GM23338 (cell line): Measurements from ENCODE around the gene ZNF410. TPM values are rescaled to one million over a fixed set of nuclear protein-coding genes. Genes with fewer than 3 reads are reported as not detected.

ENCODE experiments used
- ATAC-seq: fragments of 200-7000 bp; cut with Tn5 transposase; 3 replicates; pipeline ENCODE4 v1.9.1; 2020
- DNase-seq: peaks from one replicate; pipeline ENCODE4 v3.0.0-alpha.2; 2015; ENCODE audit warnings: low spot score
- H2AFZ ChIP-seq: fragments of 200-600 bp; sonication (generic); 2 replicates; pipeline ENCODE4 v1.8.0; 2016; ENCODE audit warnings: antibody characterized with exemption, mild to moderate bottlenecking, moderate library complexity
- H3F3A ChIP-seq: fragments of 200-600 bp; sonication (generic); replicated peaks from 2 replicates; pipeline ENCODE4 v1.8.0; 2017; ENCODE audit warnings: antibody characterized with exemption, mixed run types, low read depth
- H3K27ac ChIP-seq: fragments of 200-600 bp; sonication (generic); 2 replicates; pipeline ENCODE4 v1.6.1; 2016; ENCODE audit warnings: low read depth
- H3K27me3 ChIP-seq: fragments of 200-600 bp; sonication (generic); 2 replicates; pipeline ENCODE4 v1.8.0; 2016; ENCODE audit warnings: mild to moderate bottlenecking, mixed run types, moderate library complexity; ENCODE audit not compliant: insufficient read depth
- H3K36me3 ChIP-seq: fragments of 200-600 bp; sonication (generic); 2 replicates; pipeline ENCODE4 v1.8.0; 2016; ENCODE audit warnings: mild to moderate bottlenecking; ENCODE audit not compliant: insufficient read depth
- H3K4me1 ChIP-seq: fragments of 200-600 bp; sonication (generic); 2 replicates; pipeline ENCODE4 v1.8.0; 2016; ENCODE audit warnings: mild to moderate bottlenecking, moderate library complexity; ENCODE audit not compliant: insufficient read depth
- H3K4me2 ChIP-seq: fragments of 200-600 bp; sonication (generic); 2 replicates; pipeline ENCODE4 v1.7.1; 2017; ENCODE audit warnings: mixed run types
- H3K4me3 ChIP-seq: fragments of 200-600 bp; sonication (generic); 2 replicates; pipeline ENCODE4 v1.6.1; 2016; ENCODE audit warnings: mixed run types
- H3K79me2 ChIP-seq: fragments of 200-600 bp; sonication (generic); replicated peaks from 2 replicates; pipeline ENCODE4 v1.8.0; 2017; ENCODE audit warnings: mild to moderate bottlenecking; ENCODE audit not compliant: insufficient read depth
- H3K9me2 ChIP-seq: fragments of 200-600 bp; sonication (generic); 2 replicates; pipeline ENCODE4 v1.8.0; 2017; ENCODE audit not compliant: insufficient read depth
- H4K20me1 ChIP-seq: fragments of 200-600 bp; sonication (generic); replicated peaks from 2 replicates; pipeline ENCODE4 v1.8.0; 2017; ENCODE audit warnings: mild to moderate bottlenecking; ENCODE audit not compliant: insufficient read depth
- H3K27ac Mint-ChIP-seq: 2 replicates; pipeline ENCODE4 v1.8.0; 2020; ENCODE audit warnings: inconsistent platforms, mild to moderate bottlenecking, moderate library complexity, mixed read lengths
- H3K27me3 Mint-ChIP-seq: 3 replicates; pipeline ENCODE4 v1.8.0; 2022; ENCODE audit warnings: low read depth, mild to moderate bottlenecking, moderate library complexity, mixed read lengths, inconsistent platforms; ENCODE audit not compliant: insufficient read depth, poor library complexity
- H3K36me3 Mint-ChIP-seq: 3 replicates; pipeline ENCODE4 v1.8.0; 2021; ENCODE audit warnings: low read depth, mild to moderate bottlenecking, inconsistent platforms, moderate library complexity, mixed read lengths
- H3K4me1 Mint-ChIP-seq: 3 replicates; pipeline ENCODE4 v1.8.0; 2020; ENCODE audit warnings: mild to moderate bottlenecking, inconsistent platforms, mixed read lengths
- H3K4me3 Mint-ChIP-seq: 3 replicates; pipeline ENCODE4 v1.8.0; 2021; ENCODE audit warnings: moderate library complexity, mild to moderate bottlenecking, inconsistent platforms, mixed read lengths
- H3K9me3 Mint-ChIP-seq: 3 replicates; pipeline ENCODE4 v1.8.0; 2020; ENCODE audit warnings: moderate library complexity, mild to moderate bottlenecking, inconsistent platforms, mixed read lengths
- CREB1 ChIP-seq: fragments of 250-450 bp; sonication (Bioruptor Pico); IDR thresholded peaks from 2 replicates; pipeline ENCODE4 v1.5.0; 2020; ENCODE audit warnings: low read depth, mild to moderate bottlenecking, moderate library complexity
- EZH2 ChIP-seq: fragments of 200-600 bp; sonication (generic); IDR thresholded peaks from one replicate; pipeline ENCODE4 v1.8.0; 2017; ENCODE audit warnings: antibody characterized with exemption, mild to moderate bottlenecking, low read depth; ENCODE audit not compliant: unreplicated experiment
- EZH2phosphoT487 ChIP-seq: fragments of 200-600 bp; sonication (generic); IDR thresholded peaks from one replicate; pipeline ENCODE4 v1.8.1; 2018; ENCODE audit warnings: antibody characterized with exemption; ENCODE audit not compliant: unreplicated experiment
- JUNB ChIP-seq: IDR thresholded peaks from one replicate; pipeline ENCODE4 v1.6.1; 2016; ENCODE audit warnings: antibody characterized with exemption; ENCODE audit not compliant: unreplicated experiment
- NANOG ChIP-seq: IDR thresholded peaks from 2 replicates; pipeline ENCODE4 v1.6.1; 2016; ENCODE audit warnings: antibody characterized with exemption, borderline replicate concordance
- POLR2AphosphoS5 ChIP-seq: IDR thresholded peaks from 2 replicates; pipeline ENCODE4 v1.6.1; 2016; ENCODE audit warnings: antibody characterized with exemption, low read depth
- STAT1 ChIP-seq: IDR thresholded peaks from one replicate; pipeline ENCODE4 v1.6.1; 2016; ENCODE audit warnings: antibody characterized with exemption; ENCODE audit not compliant: unreplicated experiment
- ZNF114 ChIP-seq: fragments of 250-450 bp; sonication (Bioruptor Pico); IDR thresholded peaks from 2 replicates; pipeline ENCODE4 v1.5.0; 2020; ENCODE audit warnings: mild to moderate bottlenecking, moderate library complexity
- ZNF331 ChIP-seq: fragments of 250-450 bp; sonication (Bioruptor Pico); IDR thresholded peaks from 2 replicates; pipeline ENCODE4 v1.5.0; 2020; ENCODE audit warnings: low read depth, mild to moderate bottlenecking, moderate library complexity
- polyA plus RNA-seq: library from polyadenylated mRNA; unstranded; fragments of >200 nt; fragmentation: Nextera tagmentation; extraction: Ambion mirVana; gene quantifications from 2 replicates; pipeline ENCODE4 v1.2.1, GENCODE V29; 2016
- total RNA-seq: library from RNA; depleted of rRNA; stranded (reverse); fragments of >200 nt; shearing (Covaris generic); gene quantifications from 2 replicates; pipeline ENCODE4 v1.2.3, GENCODE V29; 2014
- TF ChIP-seq, protein P1 (sequence below): IDR thresholded peaks from one replicate; pipeline ENCODE4 v1.6.1; 2018; ENCODE audit warnings: antibody characterized with exemption; ENCODE audit not compliant: unreplicated experiment
- TF ChIP-seq, protein P2 (sequence below): fragments of 250-450 bp; sonication (Bioruptor Pico); IDR thresholded peaks from 2 replicates; pipeline ENCODE4 v1.5.0; 2020; ENCODE audit warnings: mild to moderate bottlenecking, moderate library complexity
- TF ChIP-seq, protein P3 (sequence below), 2 experiments: fragments of 200-600 bp in 1 of 2; sonication (generic) in 1 of 2; conservative IDR thresholded peaks; 2 replicates each; pipeline versions ENCODE4 v1.5.1 to v1.6.1; 2016 to 2017; ENCODE audit warnings: antibody characterized with exemption in 2 of 2, low read depth in 2 of 2, mild to moderate bottlenecking in 2 of 2, moderate library complexity in 1 of 2
- TF ChIP-seq, protein P4 (sequence below): IDR thresholded peaks from 2 replicates; pipeline ENCODE4 v1.6.1; 2016; ENCODE audit warnings: antibody characterized with exemption

Gene ZNF410
- total and polyA plus RNA-seq, 2 experiments from 2014 or later, result 10.6 to 20.4 TPM

DNA sequence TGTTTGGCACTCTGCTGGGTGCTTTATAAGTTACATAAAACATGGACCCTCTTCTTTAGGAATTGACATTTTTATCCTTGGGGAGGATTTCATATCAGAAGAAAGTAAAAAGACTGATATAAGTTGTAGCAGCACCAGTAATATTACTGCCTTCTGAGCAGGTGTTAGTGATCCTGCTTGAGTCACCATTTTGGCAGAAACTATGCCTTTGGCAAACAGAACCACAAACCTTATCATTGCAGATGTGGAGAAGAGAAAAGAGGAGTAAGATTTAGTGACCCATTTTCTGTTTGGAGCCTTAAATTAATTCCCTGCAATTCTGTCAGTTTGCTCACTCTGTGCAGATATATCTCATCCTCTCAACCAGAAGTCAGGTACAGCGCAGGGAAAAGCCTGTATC, 23.0 kb downstream of the ZNF410 start:
- no peaks in the 10 kb centered on the region for H3K4me1 ChIP-seq
- H3K9me2 ChIP-seq, result no peaks in the 10 kb centered on the region
- no peaks in the 10 kb centered on the region for H3K79me2 ChIP-seq
- H3K4me1 Mint-ChIP-seq, result no peaks in the 10 kb centered on the region
- H3K27ac ChIP-seq, result no peak overlapping the region
- no peak for TF ChIP-seq ZNF114
- TF ChIP-seq, protein P1, sequence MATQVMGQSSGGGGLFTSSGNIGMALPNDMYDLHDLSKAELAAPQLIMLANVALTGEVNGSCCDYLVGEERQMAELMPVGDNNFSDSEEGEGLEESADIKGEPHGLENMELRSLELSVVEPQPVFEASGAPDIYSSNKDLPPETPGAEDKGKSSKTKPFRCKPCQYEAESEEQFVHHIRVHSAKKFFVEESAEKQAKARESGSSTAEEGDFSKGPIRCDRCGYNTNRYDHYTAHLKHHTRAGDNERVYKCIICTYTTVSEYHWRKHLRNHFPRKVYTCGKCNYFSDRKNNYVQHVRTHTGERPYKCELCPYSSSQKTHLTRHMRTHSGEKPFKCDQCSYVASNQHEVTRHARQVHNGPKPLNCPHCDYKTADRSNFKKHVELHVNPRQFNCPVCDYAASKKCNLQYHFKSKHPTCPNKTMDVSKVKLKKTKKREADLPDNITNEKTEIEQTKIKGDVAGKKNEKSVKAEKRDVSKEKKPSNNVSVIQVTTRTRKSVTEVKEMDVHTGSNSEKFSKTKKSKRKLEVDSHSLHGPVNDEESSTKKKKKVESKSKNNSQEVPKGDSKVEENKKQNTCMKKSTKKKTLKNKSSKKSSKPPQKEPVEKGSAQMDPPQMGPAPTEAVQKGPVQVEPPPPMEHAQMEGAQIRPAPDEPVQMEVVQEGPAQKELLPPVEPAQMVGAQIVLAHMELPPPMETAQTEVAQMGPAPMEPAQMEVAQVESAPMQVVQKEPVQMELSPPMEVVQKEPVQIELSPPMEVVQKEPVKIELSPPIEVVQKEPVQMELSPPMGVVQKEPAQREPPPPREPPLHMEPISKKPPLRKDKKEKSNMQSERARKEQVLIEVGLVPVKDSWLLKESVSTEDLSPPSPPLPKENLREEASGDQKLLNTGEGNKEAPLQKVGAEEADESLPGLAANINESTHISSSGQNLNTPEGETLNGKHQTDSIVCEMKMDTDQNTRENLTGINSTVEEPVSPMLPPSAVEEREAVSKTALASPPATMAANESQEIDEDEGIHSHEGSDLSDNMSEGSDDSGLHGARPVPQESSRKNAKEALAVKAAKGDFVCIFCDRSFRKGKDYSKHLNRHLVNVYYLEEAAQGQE, result no peak
- TF ChIP-seq, protein P2, sequence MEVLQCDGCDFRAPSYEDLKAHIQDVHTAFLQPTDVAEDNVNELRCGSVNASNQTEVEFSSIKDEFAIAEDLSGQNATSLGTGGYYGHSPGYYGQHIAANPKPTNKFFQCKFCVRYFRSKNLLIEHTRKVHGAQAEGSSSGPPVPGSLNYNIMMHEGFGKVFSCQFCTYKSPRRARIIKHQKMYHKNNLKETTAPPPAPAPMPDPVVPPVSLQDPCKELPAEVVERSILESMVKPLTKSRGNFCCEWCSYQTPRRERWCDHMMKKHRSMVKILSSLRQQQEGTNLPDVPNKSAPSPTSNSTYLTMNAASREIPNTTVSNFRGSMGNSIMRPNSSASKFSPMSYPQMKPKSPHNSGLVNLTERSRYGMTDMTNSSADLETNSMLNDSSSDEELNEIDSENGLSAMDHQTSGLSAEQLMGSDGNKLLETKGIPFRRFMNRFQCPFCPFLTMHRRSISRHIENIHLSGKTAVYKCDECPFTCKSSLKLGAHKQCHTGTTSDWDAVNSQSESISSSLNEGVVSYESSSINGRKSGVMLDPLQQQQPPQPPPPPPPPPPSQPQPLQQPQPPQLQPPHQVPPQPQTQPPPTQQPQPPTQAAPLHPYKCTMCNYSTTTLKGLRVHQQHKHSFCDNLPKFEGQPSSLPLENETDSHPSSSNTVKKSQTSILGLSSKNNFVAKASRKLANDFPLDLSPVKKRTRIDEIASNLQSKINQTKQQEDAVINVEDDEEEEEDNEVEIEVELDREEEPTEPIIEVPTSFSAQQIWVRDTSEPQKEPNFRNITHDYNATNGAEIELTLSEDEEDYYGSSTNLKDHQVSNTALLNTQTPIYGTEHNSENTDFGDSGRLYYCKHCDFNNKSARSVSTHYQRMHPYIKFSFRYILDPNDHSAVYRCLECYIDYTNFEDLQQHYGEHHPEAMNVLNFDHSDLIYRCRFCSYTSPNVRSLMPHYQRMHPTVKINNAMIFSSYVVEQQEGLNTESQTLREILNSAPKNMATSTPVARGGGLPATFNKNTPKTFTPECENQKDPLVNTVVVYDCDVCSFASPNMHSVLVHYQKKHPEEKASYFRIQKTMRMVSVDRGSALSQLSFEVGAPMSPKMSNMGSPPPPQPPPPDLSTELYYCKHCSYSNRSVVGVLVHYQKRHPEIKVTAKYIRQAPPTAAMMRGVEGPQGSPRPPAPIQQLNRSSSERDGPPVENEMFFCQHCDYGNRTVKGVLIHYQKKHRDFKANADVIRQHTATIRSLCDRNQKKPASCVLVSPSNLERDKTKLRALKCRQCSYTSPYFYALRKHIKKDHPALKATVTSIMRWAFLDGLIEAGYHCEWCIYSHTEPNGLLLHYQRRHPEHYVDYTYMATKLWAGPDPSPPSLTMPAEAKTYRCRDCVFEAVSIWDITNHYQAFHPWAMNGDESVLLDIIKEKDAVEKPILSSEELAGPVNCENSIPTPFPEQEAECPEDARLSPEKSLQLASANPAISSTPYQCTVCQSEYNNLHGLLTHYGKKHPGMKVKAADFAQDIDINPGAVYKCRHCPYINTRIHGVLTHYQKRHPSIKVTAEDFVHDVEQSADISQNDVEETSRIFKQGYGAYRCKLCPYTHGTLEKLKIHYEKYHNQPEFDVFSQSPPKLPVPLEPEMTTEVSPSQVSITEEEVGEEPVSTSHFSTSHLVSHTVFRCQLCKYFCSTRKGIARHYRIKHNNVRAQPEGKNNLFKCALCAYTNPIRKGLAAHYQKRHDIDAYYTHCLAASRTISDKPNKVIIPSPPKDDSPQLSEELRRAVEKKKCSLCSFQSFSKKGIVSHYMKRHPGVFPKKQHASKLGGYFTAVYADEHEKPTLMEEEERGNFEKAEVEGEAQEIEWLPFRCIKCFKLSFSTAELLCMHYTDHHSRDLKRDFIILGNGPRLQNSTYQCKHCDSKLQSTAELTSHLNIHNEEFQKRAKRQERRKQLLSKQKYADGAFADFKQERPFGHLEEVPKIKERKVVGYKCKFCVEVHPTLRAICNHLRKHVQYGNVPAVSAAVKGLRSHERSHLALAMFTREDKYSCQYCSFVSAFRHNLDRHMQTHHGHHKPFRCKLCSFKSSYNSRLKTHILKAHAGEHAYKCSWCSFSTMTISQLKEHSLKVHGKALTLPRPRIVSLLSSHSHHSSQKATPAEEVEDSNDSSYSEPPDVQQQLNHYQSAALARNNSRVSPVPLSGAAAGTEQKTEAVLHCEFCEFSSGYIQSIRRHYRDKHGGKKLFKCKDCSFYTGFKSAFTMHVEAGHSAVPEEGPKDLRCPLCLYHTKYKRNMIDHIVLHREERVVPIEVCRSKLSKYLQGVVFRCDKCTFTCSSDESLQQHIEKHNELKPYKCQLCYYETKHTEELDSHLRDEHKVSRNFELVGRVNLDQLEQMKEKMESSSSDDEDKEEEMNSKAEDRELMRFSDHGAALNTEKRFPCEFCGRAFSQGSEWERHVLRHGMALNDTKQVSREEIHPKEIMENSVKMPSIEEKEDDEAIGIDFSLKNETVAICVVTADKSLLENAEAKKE (CRISPR knock-in tag), result no peak
- no peak for TF ChIP-seq STAT1
- TF ChIP-seq EZH2, result no peak
- TF ChIP-seq, protein P3, sequence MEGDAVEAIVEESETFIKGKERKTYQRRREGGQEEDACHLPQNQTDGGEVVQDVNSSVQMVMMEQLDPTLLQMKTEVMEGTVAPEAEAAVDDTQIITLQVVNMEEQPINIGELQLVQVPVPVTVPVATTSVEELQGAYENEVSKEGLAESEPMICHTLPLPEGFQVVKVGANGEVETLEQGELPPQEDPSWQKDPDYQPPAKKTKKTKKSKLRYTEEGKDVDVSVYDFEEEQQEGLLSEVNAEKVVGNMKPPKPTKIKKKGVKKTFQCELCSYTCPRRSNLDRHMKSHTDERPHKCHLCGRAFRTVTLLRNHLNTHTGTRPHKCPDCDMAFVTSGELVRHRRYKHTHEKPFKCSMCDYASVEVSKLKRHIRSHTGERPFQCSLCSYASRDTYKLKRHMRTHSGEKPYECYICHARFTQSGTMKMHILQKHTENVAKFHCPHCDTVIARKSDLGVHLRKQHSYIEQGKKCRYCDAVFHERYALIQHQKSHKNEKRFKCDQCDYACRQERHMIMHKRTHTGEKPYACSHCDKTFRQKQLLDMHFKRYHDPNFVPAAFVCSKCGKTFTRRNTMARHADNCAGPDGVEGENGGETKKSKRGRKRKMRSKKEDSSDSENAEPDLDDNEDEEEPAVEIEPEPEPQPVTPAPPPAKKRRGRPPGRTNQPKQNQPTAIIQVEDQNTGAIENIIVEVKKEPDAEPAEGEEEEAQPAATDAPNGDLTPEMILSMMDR (conservative IDR thresholded peaks at IDR 0.05; ENCODE audit: low read depth in 2 of 2), result no peak
- TF ChIP-seq ZNF331 (CRISPR knock-in tag), result no peak
- no peak for TF ChIP-seq POLR2AphosphoS5
- TF ChIP-seq JUNB, result no peak
- no peak for TF ChIP-seq NANOG
- TF ChIP-seq, protein P4, sequence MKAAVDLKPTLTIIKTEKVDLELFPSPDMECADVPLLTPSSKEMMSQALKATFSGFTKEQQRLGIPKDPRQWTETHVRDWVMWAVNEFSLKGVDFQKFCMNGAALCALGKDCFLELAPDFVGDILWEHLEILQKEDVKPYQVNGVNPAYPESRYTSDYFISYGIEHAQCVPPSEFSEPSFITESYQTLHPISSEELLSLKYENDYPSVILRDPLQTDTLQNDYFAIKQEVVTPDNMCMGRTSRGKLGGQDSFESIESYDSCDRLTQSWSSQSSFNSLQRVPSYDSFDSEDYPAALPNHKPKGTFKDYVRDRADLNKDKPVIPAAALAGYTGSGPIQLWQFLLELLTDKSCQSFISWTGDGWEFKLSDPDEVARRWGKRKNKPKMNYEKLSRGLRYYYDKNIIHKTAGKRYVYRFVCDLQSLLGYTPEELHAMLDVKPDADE, result no peak
- TF ChIP-seq EZH2phosphoT487, result no peak
- no peak for TF ChIP-seq CREB1 (CRISPR knock-in tag)
- H3K36me3 ChIP-seq, result peaks cover 36% of the 10 kb centered on the region
- no peaks in the 10 kb centered on the region for H3F3A ChIP-seq
- H2AFZ ChIP-seq, result no peak overlapping the region
- no peak overlapping the region for H3K4me3 ChIP-seq
- peaks cover 7% of the 10 kb centered on the region for H4K20me1 ChIP-seq
- H3K36me3 Mint-ChIP-seq, result peaks cover 60% of the 10 kb centered on the region
- no peak overlapping the region for H3K4me2 ChIP-seq
- DNase-seq (no peak), ATAC-seq (no peak)
- H3K27me3 Mint-ChIP-seq, result no peaks in the 10 kb centered on the region
- no peaks in the 10 kb centered on the region for H3K27me3 ChIP-seq
- no peak overlapping the region for H3K27ac Mint-ChIP-seq
- peaks cover 4% of the 10 kb centered on the region; the same call in 1 of the 3 replicates for H3K9me3 Mint-ChIP-seq
- no peak overlapping the region for H3K4me3 Mint-ChIP-seq
